Measurements from ENCODE around the gene DPYSL5. TPM values are rescaled to one million over a fixed set of nuclear protein-coding genes. Genes with fewer than 3 reads are reported as not detected.

DPYSL5 gene
- total and polyA plus RNA-seq, 2 of the 13 experiments (the other 11 are each of a cell fraction or from before 2014, with no cell fraction given): 0.15 TPM; not detected in 1

GRCh38 chr2:26989156-26989555 is 141.2 kb downstream of the DPYSL5 start:
- Histone ChIP-seq H3K9me3 (ENCODE audit: low read length) (no peaks in the 10 kb centered on the region), H3K4me3 (replicated peaks in 1 of 3; ENCODE audit: insufficient read depth in 1 of 3, low read depth in 2 of 3, low read length in 3 of 3) (no peak overlapping the region), H3K79me2 (ENCODE audit: insufficient read depth, low read length) (no peaks in the 10 kb centered on the region), H3K27me3 (ENCODE audit: control insufficient read depth in 1 of 2, insufficient read depth in 2 of 2, low read length in 2 of 2) (peaks cover 0 to 14% of the 10 kb centered on the region in 2 experiments; a peak in 1 of 5 replicates), H3K4me2 (ENCODE audit: low read depth, low read length) (no peak overlapping the region), H3K27ac (ENCODE audit: extremely low read length, insufficient read depth, low read length) (no peak overlapping the region), H3K36me3 (replicated peaks in 1 of 2; ENCODE audit: control insufficient read depth in 1 of 2, insufficient read depth in 2 of 2, low read length in 2 of 2) (no peaks in the 10 kb centered on the region), H3K4me1 (ENCODE audit: insufficient read depth, low read length) (peaks cover 9% of the 10 kb centered on the region), H2AFZ (ENCODE audit: low read length) (no peak overlapping the region), H3K9ac (ENCODE audit: insufficient read depth, low read depth, low read length) (no peak overlapping the region), H4K20me1 (ENCODE audit: insufficient read depth, low read length) (no peaks in the 10 kb centered on the region)
- BruUV-seq (replicated peaks): no TSS peak
- WGBS (ENCODE audit: low lambda C conversion rate): 29% methylated on average over 8 of the region's 8 CpGs
- in situ Hi-C loops (cut with HindIII; ENCODE audit: extremely low pct_ligation_motif_present, low pct_unique_long_range_greater_than_20kb) (no loop called here), intact Hi-C loops (cut with micrococcal nuclease; ENCODE audit: unreplicated experiment) (no loop called here)
- FAIRE-seq (no peak), ATAC-seq (no peak), DNase-seq (ENCODE audit: low spot score) (no peak)
- POLR2A ChIA-PET: no interaction called here
- no peak for TF ChIP-seq ZNF672 (CRISPR knock-in tag; IDR thresholded peaks at IDR 0.05)
- no peak for TF ChIP-seq ZNF383 (CRISPR knock-in tag; IDR thresholded peaks at IDR 0.05; ENCODE audit: borderline replicate concordance)
- TF ChIP-seq PITX1 (CRISPR knock-in tag; IDR thresholded peaks at IDR 0.05): no peak
- TF ChIP-seq REST (IDR thresholded peaks at IDR 0.05; ENCODE audit: borderline replicate concordance in 1 of 2, low read depth in 1 of 2, low read length in 2 of 2): no peak
- TF ChIP-seq MTA1 (CRISPR knock-in tag; IDR thresholded peaks at IDR 0.05; ENCODE audit: borderline replicate concordance): no peak
- no peak for TF ChIP-seq ZNF432 (CRISPR knock-in tag; IDR thresholded peaks at IDR 0.05; ENCODE audit: borderline replicate concordance)
- TF ChIP-seq, protein P1, sequence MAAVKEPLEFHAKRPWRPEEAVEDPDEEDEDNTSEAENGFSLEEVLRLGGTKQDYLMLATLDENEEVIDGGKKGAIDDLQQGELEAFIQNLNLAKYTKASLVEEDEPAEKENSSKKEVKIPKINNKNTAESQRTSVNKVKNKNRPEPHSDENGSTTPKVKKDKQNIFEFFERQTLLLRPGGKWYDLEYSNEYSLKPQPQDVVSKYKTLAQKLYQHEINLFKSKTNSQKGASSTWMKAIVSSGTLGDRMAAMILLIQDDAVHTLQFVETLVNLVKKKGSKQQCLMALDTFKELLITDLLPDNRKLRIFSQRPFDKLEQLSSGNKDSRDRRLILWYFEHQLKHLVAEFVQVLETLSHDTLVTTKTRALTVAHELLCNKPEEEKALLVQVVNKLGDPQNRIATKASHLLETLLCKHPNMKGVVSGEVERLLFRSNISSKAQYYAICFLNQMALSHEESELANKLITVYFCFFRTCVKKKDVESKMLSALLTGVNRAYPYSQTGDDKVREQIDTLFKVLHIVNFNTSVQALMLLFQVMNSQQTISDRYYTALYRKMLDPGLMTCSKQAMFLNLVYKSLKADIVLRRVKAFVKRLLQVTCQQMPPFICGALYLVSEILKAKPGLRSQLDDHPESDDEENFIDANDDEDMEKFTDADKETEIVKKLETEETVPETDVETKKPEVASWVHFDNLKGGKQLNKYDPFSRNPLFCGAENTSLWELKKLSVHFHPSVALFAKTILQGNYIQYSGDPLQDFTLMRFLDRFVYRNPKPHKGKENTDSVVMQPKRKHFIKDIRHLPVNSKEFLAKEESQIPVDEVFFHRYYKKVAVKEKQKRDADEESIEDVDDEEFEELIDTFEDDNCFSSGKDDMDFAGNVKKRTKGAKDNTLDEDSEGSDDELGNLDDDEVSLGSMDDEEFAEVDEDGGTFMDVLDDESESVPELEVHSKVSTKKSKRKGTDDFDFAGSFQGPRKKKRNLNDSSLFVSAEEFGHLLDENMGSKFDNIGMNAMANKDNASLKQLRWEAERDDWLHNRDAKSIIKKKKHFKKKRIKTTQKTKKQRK (IDR thresholded peaks at IDR 0.05; ENCODE audit: low read length): no peak
- no peak for TF ChIP-seq NKX3-1 (CRISPR knock-in tag; IDR thresholded peaks at IDR 0.05)
- no peak for TF ChIP-seq ZBTB8A (CRISPR knock-in tag; IDR thresholded peaks at IDR 0.05; ENCODE audit: borderline replicate concordance, low read depth)
- CTCF ChIA-PET (ENCODE audit: low intra/inter-chr PET ratio, low total read pairs): no interaction called here

Data from HepG2 (cell line).